IMR-90 (cell line): Measurements from ENCODE around the gene TBC1D12. TPM values are rescaled to one million over a fixed set of nuclear protein-coding genes. Genes with fewer than 3 reads are reported as not detected.

Source experiments
- ATAC-seq: fragments of 200-7000 bp; cut with Tn5 transposase; 2 replicates; pipeline ENCODE4 v1.9.1; 2020; ENCODE audit warnings: low read depth, mild to moderate bottlenecking, moderate library complexity
- BruUV-seq: library from RNA; stranded (reverse); fragments of 400-500 nt; replicated peaks from 2 replicates; lab custom pipeline; 2021; lab: Mats Ljungman, UMichigan
- CTCF ChIA-PET: fragments of 300-600 bp; formaldehyde crosslinking; extraction: SDS; loops from one replicate; lab custom pipeline; 2021; ENCODE audit warnings: antibody characterized with exemption; lab: Yijun Ruan, JAX
- POLR2A ChIA-PET: fragments of 300-600 bp; sonication (Branson Sonifier 250); formaldehyde crosslinking; loops from one replicate; lab custom pipeline; 2022; ENCODE audit warnings: antibody characterized with exemption; ENCODE audit not compliant: unreplicated experiment; lab: Charles Lee
- DNase-seq: peaks from one replicate; pipeline ENCODE4 v3.0.0; 2013
- H2AFZ ChIP-seq: replicated peaks from 2 replicates; pipeline ENCODE3; 2013; ENCODE audit warnings: low read length, mild to moderate bottlenecking; ENCODE audit not compliant: poor library complexity
- H2AK5ac ChIP-seq: 2 replicates; pipeline ENCODE4 v1.6.1; 2013; ENCODE audit warnings: low read depth, low read length, inconsistent platforms
- H2AK9ac ChIP-seq: replicated peaks from 2 replicates; pipeline ENCODE3; 2013; ENCODE audit warnings: mild to moderate bottlenecking, low read depth, low read length, moderate library complexity; ENCODE audit not compliant: poor library complexity
- H2BK120ac ChIP-seq: 2 replicates; pipeline ENCODE4 v1.6.1; 2013; ENCODE audit warnings: low read depth, low read length, inconsistent platforms
- H2BK15ac ChIP-seq: 3 replicates; pipeline ENCODE4 v1.6.1; 2013; ENCODE audit warnings: low read depth, low read length, inconsistent platforms
- H2BK20ac ChIP-seq: 2 replicates; pipeline ENCODE4 v1.6.1; 2013; ENCODE audit warnings: low read depth, mild to moderate bottlenecking, inconsistent platforms, low read length, moderate library complexity
- H2BK5ac ChIP-seq: 2 replicates; pipeline ENCODE4 v1.6.1; 2013; ENCODE audit warnings: mild to moderate bottlenecking, low read depth, low read length, inconsistent platforms; ENCODE audit not compliant: poor library complexity, severe bottlenecking
- H3K14ac ChIP-seq: replicated peaks from 2 replicates; pipeline ENCODE4 v1.6.1; 2013; ENCODE audit warnings: low read depth, low read length, inconsistent platforms
- H3K18ac ChIP-seq: 2 replicates; pipeline ENCODE4 v1.6.1; 2013; ENCODE audit warnings: low read depth, low read length, control low read depth
- H3K23ac ChIP-seq: 2 replicates; pipeline ENCODE4 v1.6.1; 2013; ENCODE audit warnings: low read depth, low read length, inconsistent platforms
- H3K27ac ChIP-seq: 2 replicates; pipeline ENCODE4 v1.5.1; 2013; ENCODE audit warnings: mild to moderate bottlenecking, control low read depth, low read length; ENCODE audit not compliant: insufficient read depth
- H3K27me3 ChIP-seq: 2 replicates; pipeline ENCODE4 v1.6.1; 2013; ENCODE audit warnings: low read length; ENCODE audit not compliant: control insufficient read depth, insufficient read depth
- H3K36me3 ChIP-seq: 2 replicates; pipeline ENCODE4 v1.6.1; 2013; ENCODE audit warnings: low read length, mixed read lengths; ENCODE audit not compliant: control insufficient read depth, insufficient read depth
- H3K4ac ChIP-seq: 2 replicates; pipeline ENCODE4 v1.6.1; 2013; ENCODE audit warnings: low read depth, low read length, inconsistent platforms
- H3K4me1 ChIP-seq: 2 replicates; pipeline ENCODE4 v1.6.1; 2013; ENCODE audit warnings: low read length, mixed read lengths; ENCODE audit not compliant: control insufficient read depth, insufficient read depth
- H3K4me2 ChIP-seq: 2 replicates; pipeline ENCODE4 v1.6.1; 2013; ENCODE audit warnings: low read depth, mild to moderate bottlenecking, control low read depth, low read length, moderate library complexity
- H3K4me3 ChIP-seq: 2 replicates; pipeline ENCODE4 v1.5.1; 2013; ENCODE audit warnings: low read depth, mild to moderate bottlenecking, control low read depth, low read length, moderate library complexity; ENCODE audit not compliant: insufficient read depth
- H3K56ac ChIP-seq: 2 replicates; pipeline ENCODE4 v1.6.1; 2013; ENCODE audit warnings: low read length, inconsistent platforms; ENCODE audit not compliant: insufficient read depth; ENCODE audit errors: extremely low read depth
- H3K79me1 ChIP-seq, 2 experiments: 2 replicates each; pipeline ENCODE4 v1.6.1; 2013; ENCODE audit warnings: low read length in 2 of 2, inconsistent platforms in 1 of 2, low read depth in 1 of 2
- H3K9ac ChIP-seq: 2 replicates; pipeline ENCODE4 v1.6.1; 2013; ENCODE audit warnings: low read depth, low read length, control low read depth
- H3K9me1 ChIP-seq: 2 replicates; pipeline ENCODE4 v1.6.1; 2013; ENCODE audit warnings: low read length, inconsistent platforms; ENCODE audit not compliant: insufficient read depth
- H3K9me3 ChIP-seq: 2 replicates; pipeline ENCODE4 v1.6.1; 2013; ENCODE audit warnings: low read length; ENCODE audit not compliant: control insufficient read depth, insufficient read depth
- H4K20me1 ChIP-seq: 2 replicates; pipeline ENCODE4 v1.6.1; 2013; ENCODE audit warnings: low read length, inconsistent platforms; ENCODE audit not compliant: insufficient read depth
- H4K5ac ChIP-seq: 2 replicates; pipeline ENCODE4 v1.6.1; 2013; ENCODE audit warnings: mild to moderate bottlenecking, low read depth, low read length, control low read depth
- H4K8ac ChIP-seq, 2 experiments: 2 replicates each; pipeline ENCODE4 v1.6.1; 2013; ENCODE audit warnings: low read depth in 2 of 2, low read length in 2 of 2, control low read depth in 1 of 2, inconsistent platforms in 1 of 2
- H4K91ac ChIP-seq: 2 replicates; pipeline ENCODE4 v1.6.1; 2013; ENCODE audit warnings: low read depth, low read length, inconsistent platforms; ENCODE audit not compliant: insufficient read depth
- MAFK ChIP-seq: IDR thresholded peaks from 2 replicates; pipeline ENCODE4 v1.6.1; 2012; ENCODE audit warnings: low read depth, low read length, improper control_type of control experiment
- RCOR1 ChIP-seq: IDR thresholded peaks from 2 replicates; pipeline ENCODE4 v1.6.1; 2012; ENCODE audit warnings: mild to moderate bottlenecking, low read length, improper control_type of control experiment; ENCODE audit not compliant: insufficient replicate concordance
- WGBS, 2 experiments: methylation state at CpG; one replicate each; pipeline versions ENCODE4 v1.1.5 to v1.1.7; 2013; ENCODE audit warnings: missing lambda C conversion rate in 2 of 2; ENCODE audit not compliant: insufficient read length in 1 of 2; ENCODE audit errors: extremely low coverage in 2 of 2; 5-methylcytosine and 5-hydroxymethylcytosine counted together
- dilution Hi-C: fragments of 300-500 bp; cut with HindIII; formaldehyde crosslinking; loops from one replicate; pipeline ENCODE4 v1.14.3; 2018; ENCODE audit warnings: low sequenced_read_pairs; ENCODE audit not compliant: unreplicated experiment
- in situ Hi-C: fragments of 300-500 bp; cut with MboI; formaldehyde crosslinking; loops from 3 replicates; pipeline ENCODE4 v1.14.3; 2019; ENCODE audit warnings: low sequenced_read_pairs, inconsistent platforms, mixed read lengths
- intact Hi-C: fragments of 100-400 bp; cut with micrococcal nuclease; formaldehyde crosslinking; loops from 2 replicates; pipeline ENCODE4 v1.10.0; 2022
- polyA plus RNA-seq, 3 experiments: library from polyadenylated mRNA; depleted of rRNA; stranded (reverse); fragments of >200 nt; gene quantifications; 2 replicates each; pipeline ENCODE4 v1.2.3, GENCODE V29; 2012; ENCODE audit warnings: low replicate concordance in 1 of 3
- total RNA-seq: library from RNA; depleted of rRNA; stranded (reverse); fragments of >200 nt; gene quantifications from 2 replicates; pipeline ENCODE4 v1.2.3, GENCODE V29; 2012

Gene TBC1D12
- total and polyA plus RNA-seq, 2 of the 4 experiments (the other 2 are of a cell fraction): 1.9 to 5.4 TPM

DNA sequence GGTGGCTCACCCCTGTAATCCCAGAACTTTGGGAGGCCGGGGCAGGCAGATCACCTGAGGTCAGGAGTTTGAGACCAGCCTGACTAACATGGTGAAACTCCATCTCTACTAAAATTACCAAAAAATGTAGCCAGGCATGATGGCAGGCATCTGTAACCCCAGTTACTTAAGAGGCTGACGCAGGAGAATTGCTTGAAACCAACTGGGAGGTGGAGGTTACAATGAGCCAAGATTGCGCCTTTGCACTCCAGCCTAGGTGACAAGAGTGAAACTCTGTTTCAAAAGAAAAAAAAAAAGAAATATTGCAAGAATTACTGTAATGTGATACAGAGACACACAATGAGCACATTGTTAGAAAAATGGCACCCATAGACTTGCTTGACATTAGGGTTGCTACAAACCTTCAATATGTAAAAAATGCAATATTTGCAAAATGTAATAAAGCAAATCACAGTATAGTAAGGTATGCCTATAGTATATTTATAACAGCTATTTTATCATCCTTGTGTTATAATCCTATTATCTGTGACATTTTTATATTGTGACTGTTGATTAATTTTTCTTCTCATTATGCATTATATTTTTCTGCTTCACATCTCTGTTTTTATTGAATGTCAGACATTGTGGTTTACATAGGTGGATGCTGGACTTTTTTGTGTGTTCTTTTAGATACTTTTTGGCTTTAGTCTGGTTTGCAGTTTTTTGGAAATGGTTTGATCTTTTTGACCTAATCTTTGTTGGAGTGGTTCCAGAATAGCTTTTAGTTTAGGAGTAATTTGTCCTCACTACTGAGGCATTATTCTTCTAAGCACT is 87.8 kb downstream of the TBC1D12 start:
- Histone ChIP-seq H2AK5ac (no peak overlapping the region), H3K23ac (no peak overlapping the region), H3K27me3 (no peaks in the 10 kb centered on the region), H3K36me3 (no peaks in the 10 kb centered on the region), H2BK15ac (no peak overlapping the region), H3K4ac (no peak overlapping the region), H3K9me1 (no peaks in the 10 kb centered on the region), H3K79me1 (peaks cover 2 to 10% of the 10 kb centered on the region in 2 experiments; a peak in 3 of 4 replicates), H3K9me3 (no peaks in the 10 kb centered on the region), H2BK120ac (no peak overlapping the region), H3K4me3 (no peak overlapping the region), H4K8ac (no peak overlapping the region), H2AK9ac (no peak overlapping the region), H3K27ac (no peak overlapping the region), H3K4me1 (no peaks in the 10 kb centered on the region), H3K18ac (no peak overlapping the region), H4K91ac (no peak overlapping the region), H3K14ac (no peak overlapping the region), H2AFZ (no peak overlapping the region), H4K20me1 (no peaks in the 10 kb centered on the region), H2BK5ac (no peak overlapping the region), H3K56ac (no peak overlapping the region), H4K5ac (no peak overlapping the region), H2BK20ac (no peak overlapping the region), H3K9ac (no peak overlapping the region), H3K4me2 (no peak overlapping the region)
- TF ChIP-seq MAFK (peak; percentile 17; the same call in 1 of the 2 replicates), RCOR1 (no peak)
- WGBS, 2 experiments: no CpG with 5 or more reads among the region's 3 CpGs
- DNase-seq (no peak), ATAC-seq (no peak)
- in situ Hi-C loops: no loop called here
- intact Hi-C loops: no loop called here
- BruUV-seq: no TSS peak
- POLR2A ChIA-PET: no interaction called here
- dilution Hi-C loops: no loop called here
- CTCF ChIA-PET: interaction anchor here (0.7 kb wide), 1 partner anchor 974 kb away, joined by 4 read pairs; no protein-coding TSS in a partner anchor
